ENCODE results near the gene ELL. TPM values are rescaled to one million over a fixed set of nuclear protein-coding genes. Genes with fewer than 3 reads are reported as not detected.

ELL gene
- polyA plus RNA-seq, 3 donors: 12.2 to 35.3 (median 12.6) TPM

- H3K4me1 Mint-ChIP-seq: peaks cover 6% of the 10 kb centered on the region
- H3K4me2 ChIP-seq (replicated peaks; ENCODE audit: extremely low read depth, low read length, poor library complexity, severe bottlenecking): no peak overlapping the region
- no peaks in the 10 kb centered on the region for H3K9me3 ChIP-seq (replicated peaks in 1 of 2; ENCODE audit: control insufficient read depth in 1 of 2, insufficient read depth in 1 of 2, low read length in 2 of 2)
- no peaks in the 10 kb centered on the region for H4K20me1 ChIP-seq (ENCODE audit: insufficient read depth, low read length)
- no peak overlapping the region for H3K4me3 ChIP-seq (replicated peaks in 1 of 3; ENCODE audit: low read depth in 2 of 3, low read length in 3 of 3)
- H3K27me3 Mint-ChIP-seq (ENCODE audit: low read depth in 3 of 3): peaks cover 0 to 4% (median 2%) of the 10 kb centered on the region in 3 donors
- peaks cover 71 to 76% of the 10 kb centered on the region in 2 donors for H3K36me3 ChIP-seq (replicated peaks in 1 of 2; ENCODE audit: control insufficient read depth in 1 of 2, insufficient read depth in 2 of 2, low read length in 2 of 2)
- no peak overlapping the region for H3K4me3 Mint-ChIP-seq
- no peak for TF ChIP-seq CTCF (IDR thresholded peaks at IDR 0.05)
- no peaks in the 10 kb centered on the region for H3K27me3 ChIP-seq (ENCODE audit: control insufficient read depth in 2 of 2, insufficient read depth in 2 of 2, low read length in 2 of 2)
- H3K36me3 Mint-ChIP-seq: peaks cover 67 to 80% of the 10 kb centered on the region in 2 donors
- H3K79me2 ChIP-seq (ENCODE audit: insufficient read depth, low read length): peaks cover 6% of the 10 kb centered on the region
- no peak overlapping the region for H2AFZ ChIP-seq (ENCODE audit: insufficient read depth, low read depth, low read length, poor library complexity, severe bottlenecking)
- peaks cover 0 to 2% (median 0%) of the 10 kb centered on the region in 7 donors for H3K9me3 Mint-ChIP-seq
- DNase-seq: no peak
- intact Hi-C loops (cut with micrococcal nuclease): loop anchor here in 1 of 2 donors (5.0 kb wide), 1 partner anchor 40 kb away; no protein-coding TSS in a partner anchor
- WGBS (ENCODE audit: insufficient coverage): 95% methylated on average over 8 of the region's 8 CpGs
- H3K9ac ChIP-seq (ENCODE audit: insufficient read depth, low read length, poor library complexity, severe bottlenecking): no peak overlapping the region
- no peak overlapping the region for H3K27ac Mint-ChIP-seq
- H3K4me1 ChIP-seq (ENCODE audit: control insufficient read depth in 1 of 2, insufficient read depth in 2 of 2, low read length in 2 of 2): peaks cover 7% of the 10 kb centered on the region in 2 donors
- H3K27ac ChIP-seq (ENCODE audit: low read depth in 1 of 2, low read length in 2 of 2): no peak overlapping the region
Observed at GRCh38 chr19:18566953-18567352, 45.1 kb upstream of the ELL start.

GRCh38 chr19:18562086-18562485 lies 40.2 kb upstream of the ELL start:
- no peak overlapping the region for H3K4me2 ChIP-seq (replicated peaks; ENCODE audit: extremely low read depth, low read length, poor library complexity, severe bottlenecking)
- H3K79me2 ChIP-seq (ENCODE audit: insufficient read depth, low read length): peaks cover 38% of the 10 kb centered on the region

More at GRCh38 chr19:18562086-18562485, 40.2 kb upstream of the ELL start:
- Histone ChIP-seq H3K36me3 (replicated peaks in 1 of 2; ENCODE audit: control insufficient read depth in 1 of 2, insufficient read depth in 2 of 2, low read length in 2 of 2) (peaks cover 53 to 58% of the 10 kb centered on the region in 2 donors), H3K9ac (ENCODE audit: insufficient read depth, low read length, poor library complexity, severe bottlenecking) (no peak overlapping the region), H3K27me3 (ENCODE audit: control insufficient read depth in 2 of 2, insufficient read depth in 2 of 2, low read length in 2 of 2) (no peaks in the 10 kb centered on the region), H3K4me3 (replicated peaks in 1 of 3; ENCODE audit: low read depth in 2 of 3, low read length in 3 of 3) (no peak overlapping the region), H2AFZ (ENCODE audit: insufficient read depth, low read depth, low read length, poor library complexity, severe bottlenecking) (no peak overlapping the region), H4K20me1 (ENCODE audit: insufficient read depth, low read length) (no peaks in the 10 kb centered on the region), H3K4me1 (ENCODE audit: control insufficient read depth in 1 of 2, insufficient read depth in 2 of 2, low read length in 2 of 2) (peaks cover 14 to 17% of the 10 kb centered on the region in 2 donors), H3K27ac (ENCODE audit: low read depth in 1 of 2, low read length in 2 of 2) (peak overlapping the region in 1 of 2 donors; percentile 41), H3K9me3 (replicated peaks in 1 of 2; ENCODE audit: control insufficient read depth in 1 of 2, insufficient read depth in 1 of 2, low read length in 2 of 2) (no peaks in the 10 kb centered on the region)
- no peak overlapping the region for H3K4me3 Mint-ChIP-seq
- no peaks in the 10 kb centered on the region for H3K9me3 Mint-ChIP-seq
- TF ChIP-seq CTCF (IDR thresholded peaks at IDR 0.05): no peak
- H3K4me1 Mint-ChIP-seq: peaks cover 16% of the 10 kb centered on the region
- H3K36me3 Mint-ChIP-seq: peaks cover 51 to 58% of the 10 kb centered on the region in 2 donors
- intact Hi-C loops (cut with micrococcal nuclease): no loop called here
- H3K27ac Mint-ChIP-seq: no peak overlapping the region
- peaks cover 0 to 2% (median 2%) of the 10 kb centered on the region in 3 donors for H3K27me3 Mint-ChIP-seq (ENCODE audit: low read depth in 3 of 3)
- WGBS (ENCODE audit: insufficient coverage): 96% methylated on average over 14 of the region's 14 CpGs
- no peak for DNase-seq

Data from CD14-positive monocyte (primary cell).